Mesangial cell (primary cell): ENCODE data around the gene OR56A4. TPM values are rescaled to one million over a fixed set of nuclear protein-coding genes. Genes with fewer than 3 reads are reported as not detected.

Experiments
- total RNA-seq: library from RNA; depleted of rRNA; stranded (reverse); fragments of >200 nt; gene quantifications from 2 replicates; pipeline ENCODE4 v1.2.3, GENCODE V29; 2015

OR56A4 gene
- total RNA-seq, result not detected in 2 replicates

GRCh38 chr11:6006846-6007245, at the start of gene OR56A4:
Gene OR56A4, minus strand, starts transcription at chr11:6006946. Its CDS starts 3,954 bp downstream, at chr11:6002992.

GRCh38 chr11:6030708-6031405, 24.1 kb upstream of the OR56A4 start, which contains the start of gene OR56A1:
Gene OR56A1, minus strand, starts transcription at chr11:6030758. Its CDS starts 3,066 bp downstream, at chr11:6027692.

GRCh38 chr11:5986885-5987284, 19.9 kb downstream of the OR56A4 start, which contains the start of gene OR52L1:
Gene OR52L1, minus strand, starts transcription at chr11:5986985. Its CDS starts 55 bp downstream, at chr11:5986930.

GRCh38 chr11:5968394-5968793, 38.4 kb downstream of the OR56A4 start, which contains the start of gene OR56A5:
Gene OR56A5, minus strand, starts transcription at chr11:5968494. Its CDS starts 0 bp downstream, at chr11:5968494.

Other genes with a start within 250 kb of the OR56A4 start
- not detected in 2 replicates for gene OR52N5, start 223.6 kb downstream of the OR56A4 start, total RNA-seq
- gene OR52N1, start 215.7 kb downstream of the OR56A4 start, total RNA-seq, result not detected in 2 replicates
- not detected in 2 replicates for gene OR52N2, start 198.0 kb downstream of the OR56A4 start, total RNA-seq
- not detected in 2 replicates for gene OR52E6, start 165.0 kb downstream of the OR56A4 start, total RNA-seq
- not detected in 2 replicates for gene OR52E8, start 149.3 kb downstream of the OR56A4 start, total RNA-seq
- gene OR52E4, start 126.3 kb downstream of the OR56A4 start, total RNA-seq, result not detected in 2 replicates
- not detected in 2 replicates for gene OR52E5, start 113.7 kb downstream of the OR56A4 start, total RNA-seq
- gene OR56A3, start 64.7 kb downstream of the OR56A4 start, total RNA-seq, result not detected in 2 replicates
- not detected in 2 replicates for gene OR56A5, start 38.5 kb downstream of the OR56A4 start, total RNA-seq
- gene OR52L1, start 20.0 kb downstream of the OR56A4 start, total RNA-seq, result not detected in 2 replicates
- not detected in 2 replicates for gene OR56A1, start 23.8 kb upstream of the OR56A4 start, total RNA-seq
- gene OR56B4, start 100.7 kb upstream of the OR56A4 start, total RNA-seq, result not detected in 2 replicates
- not detected in 2 replicates for gene OR52B2, start 163.4 kb upstream of the OR56A4 start, total RNA-seq
- gene OR52W1, start 192.3 kb upstream of the OR56A4 start, total RNA-seq, result not detected in 2 replicates
- gene C11orf42, start 198.6 kb upstream of the OR56A4 start, total RNA-seq, result not detected in 2 replicates
- 11.6 and 18.6 TPM in 2 replicates for gene FHIP1B, start 227.7 kb upstream of the OR56A4 start, total RNA-seq
- gene CNGA4, start 232.1 kb upstream of the OR56A4 start, total RNA-seq, result under 0.01 TPM in 1 of 2 replicates, not detected in the other